Measurements from ENCODE around the gene AMH. TPM values are rescaled to one million over a fixed set of nuclear protein-coding genes. Genes with fewer than 3 reads are reported as not detected.

Gene AMH
- total and polyA plus RNA-seq, 4 experiments from 2014 or later: 7.5 to 12.7 TPM; not detected in 2

- POLR2A ChIA-PET (ENCODE audit: partially characterized antibody): interaction anchor here (0.6 to 10.5 kb wide), 17 partner anchors 19 to 993 kb away, joined by 3 to 325 read pairs (median 4); partner anchors contain the start of genes AMH, AP3D1, GADD45B and JSRP1
- peak; percentile 98 to 100 (median 99) for DNase-seq
- Histone ChIP-seq H3K4me1 (ENCODE audit: insufficient read depth, low read length) (peaks cover 62% of the 10 kb centered on the region), H3K27ac (ENCODE audit: low read depth, low read length) (peak within 1 kb of the TSS; percentile 98), H3K36me3 (ENCODE audit: insufficient read depth, low read length) (peaks cover 6% of the 10 kb centered on the region), H3K9me3 (ENCODE audit: control insufficient read depth in 1 of 2, low read length in 2 of 2) (no peaks in the 10 kb centered on the region), H3K27me3 (ENCODE audit: insufficient read depth, low read length) (no peaks in the 10 kb centered on the region), H3K4me3 (ENCODE audit: low read length in 2 of 2) (peak within 1 kb of the TSS; percentile 38 to 88)
- CTCF ChIA-PET (ENCODE audit: partially characterized antibody): interaction anchor here (0.6 to 4.8 kb wide), 16 partner anchors 13 to 401 kb away, joined by 3 to 75 read pairs (median 5); partner anchors contain the start of genes AMH and AP3D1
- H3K4me1 Mint-ChIP-seq: peaks cover 39 to 67% (median 54%) of the 10 kb centered on the region in 4 donors
- intact Hi-C loops (cut with micrococcal nuclease): loop anchor here (1.0 to 5.0 kb wide), 11 partner anchors 17 to 241 kb away; partner anchors contain the start of genes AP3D1, GADD45B, IZUMO4 and LSM7
- H3K27ac Mint-ChIP-seq: peak within 1 kb of the TSS; percentile 97 to 100 (median 99)
- H3K9me3 Mint-ChIP-seq: peaks cover 0 to 5% (median 0%) of the 10 kb centered on the region in 8 donors
- H3K36me3 Mint-ChIP-seq: peaks cover 5 to 42% of the 10 kb centered on the region in 2 donors
- H3K4me3 Mint-ChIP-seq: peak within 1 kb of the TSS; percentile 95 to 100 (median 98)
- H3K27me3 Mint-ChIP-seq: peaks cover 2 to 5% of the 10 kb centered on the region in 2 donors
These were observed 12.6 kb upstream of the AMH start, which contains the start of the genes PLEKHJ1 and SF3A2 for GRCh38 chr19:2236314-2237050. TSS of gene PLEKHJ1 (minus strand) at chr19:2236329. CDS start at chr19:2236248, 81 bp downstream. TSS of gene SF3A2 (plus strand) at chr19:2236824. CDS start at chr19:2243419, 6,595 bp downstream.

- DNase-seq: no peak
- Mint-ChIP-seq H3K36me3 (peaks cover 5 to 44% of the 10 kb centered on the region in 2 donors), H3K27me3 (peaks cover 2 to 5% of the 10 kb centered on the region in 2 donors), H3K27ac (peak overlapping the region; percentile 84 to 99 (median 97)), H3K4me3 (peak overlapping the region; percentile 86 to 100 (median 98)), H3K4me1 (peaks cover 39 to 74% (median 59%) of the 10 kb centered on the region in 4 donors), H3K9me3 (peaks cover 0 to 5% (median 0%) of the 10 kb centered on the region in 8 donors)
- Histone ChIP-seq H3K27me3 (ENCODE audit: insufficient read depth, low read length) (no peaks in the 10 kb centered on the region), H3K36me3 (ENCODE audit: insufficient read depth, low read length) (peaks cover 6% of the 10 kb centered on the region), H3K9me3 (ENCODE audit: control insufficient read depth in 1 of 2, low read length in 2 of 2) (no peaks in the 10 kb centered on the region), H3K27ac (ENCODE audit: low read depth, low read length) (peak overlapping the region; percentile 98), H3K4me1 (ENCODE audit: insufficient read depth, low read length) (peaks cover 69% of the 10 kb centered on the region), H3K4me3 (ENCODE audit: low read length in 2 of 2) (peak overlapping the region; percentile 38 to 88)
- ChIA-PET POLR2A (ENCODE audit: partially characterized antibody) (interaction anchor here (0.9 to 10.5 kb wide), 6 partner anchors 19 to 381 kb away, joined by 3 to 325 read pairs (median 8); partner anchors contain the start of genes AMH, AP3D1, JSRP1 and TIMM13), CTCF (ENCODE audit: partially characterized antibody) (interaction anchor here (1.2 to 4.8 kb wide), 8 partner anchors 16 to 383 kb away, joined by 3 to 75 read pairs (median 8); no protein-coding TSS in a partner anchor)
- intact Hi-C loops (cut with micrococcal nuclease): loop anchor here (5.0 kb wide), 1 partner anchor 240 kb away; the partner anchor contains the start of gene GADD45B
These were observed 11.9 kb upstream of the AMH start for GRCh38 chr19:2237051-2237868.

- peaks cover 0 to 5% (median 0%) of the 10 kb centered on the region in 8 donors for H3K9me3 Mint-ChIP-seq
- H3K4me3 Mint-ChIP-seq: peak overlapping the region; percentile 86 to 100 (median 98)
- peaks cover 8% of the 10 kb centered on the region for H3K36me3 ChIP-seq (ENCODE audit: insufficient read depth, low read length)
- CTCF ChIA-PET (ENCODE audit: partially characterized antibody): interaction anchor here (0.6 to 4.8 kb wide), 9 partner anchors 16 to 383 kb away, joined by 3 to 75 read pairs (median 5); no protein-coding TSS in a partner anchor
- H3K27ac ChIP-seq (ENCODE audit: low read depth, low read length): peak overlapping the region; percentile 98
- peaks cover 2 to 5% of the 10 kb centered on the region in 2 donors for H3K27me3 Mint-ChIP-seq
- no peak for DNase-seq
- H3K9me3 ChIP-seq (ENCODE audit: control insufficient read depth in 1 of 2, low read length in 2 of 2): no peaks in the 10 kb centered on the region
- POLR2A ChIA-PET (ENCODE audit: partially characterized antibody): interaction anchor here (0.9 to 10.5 kb wide), 6 partner anchors 18 to 381 kb away, joined by 3 to 325 read pairs (median 8); partner anchors contain the start of genes AMH, AP3D1, JSRP1 and TIMM13
- H3K4me1 ChIP-seq (ENCODE audit: insufficient read depth, low read length): peaks cover 75% of the 10 kb centered on the region
- H3K4me1 Mint-ChIP-seq: peaks cover 44 to 80% (median 64%) of the 10 kb centered on the region in 4 donors
- H3K36me3 Mint-ChIP-seq: peaks cover 11 to 49% of the 10 kb centered on the region in 2 donors
- peak overlapping the region; percentile 84 to 99 (median 97) for H3K27ac Mint-ChIP-seq
- intact Hi-C loops (cut with micrococcal nuclease): loop anchor here (5.0 kb wide), 1 partner anchor 239 kb away; the partner anchor contains the start of gene GADD45B
- peak overlapping the region; percentile 38 to 88 for H3K4me3 ChIP-seq (ENCODE audit: low read length in 2 of 2)
- H3K27me3 ChIP-seq (ENCODE audit: insufficient read depth, low read length): no peaks in the 10 kb centered on the region
These were observed 11.3 kb upstream of the AMH start for GRCh38 chr19:2237869-2238153.

- CTCF ChIA-PET (ENCODE audit: partially characterized antibody): interaction anchor here (0.6 to 4.8 kb wide), 13 partner anchors 10 to 342 kb away, joined by 3 to 75 read pairs (median 4); partner anchors contain the start of genes AMH and AP3D1
These were observed 9.9 kb upstream of the AMH start for GRCh38 chr19:2239173-2239572.

GRCh38 chr19:2239771-2240770 lies 9.1 kb upstream of the AMH start:
- ChIA-PET CTCF (ENCODE audit: partially characterized antibody) (interaction anchor here (0.6 to 4.8 kb wide), 13 partner anchors 9 to 343 kb away, joined by 3 to 75 read pairs (median 4); partner anchors contain the start of genes AMH and AP3D1), POLR2A (ENCODE audit: partially characterized antibody) (interaction anchor here (1.1 to 10.5 kb wide), 11 partner anchors 16 to 238 kb away, joined by 3 to 325 read pairs (median 5); partner anchors contain the start of genes AMH, AP3D1, GADD45B and JSRP1)
- Mint-ChIP-seq H3K4me1 (peaks cover 40 to 76% (median 58%) of the 10 kb centered on the region in 4 donors), H3K9me3 (peaks cover 0 to 5% (median 0%) of the 10 kb centered on the region in 8 donors), H3K36me3 (peaks cover 16 to 49% of the 10 kb centered on the region in 2 donors), H3K27ac (peak overlapping the region; percentile 92 to 99 (median 97)), H3K4me3 (peak overlapping the region; percentile 86 to 100 (median 98)), H3K27me3 (peaks cover 2 to 5% of the 10 kb centered on the region in 2 donors)
- no peaks in the 10 kb centered on the region for H3K9me3 ChIP-seq (ENCODE audit: control insufficient read depth in 1 of 2, low read length in 2 of 2)
- H3K4me1 ChIP-seq (ENCODE audit: insufficient read depth, low read length): peaks cover 70% of the 10 kb centered on the region
- DNase-seq: peak; percentile 48 to 79 (median 56)
- H3K27me3 ChIP-seq (ENCODE audit: insufficient read depth, low read length): no peaks in the 10 kb centered on the region
- peak overlapping the region; percentile 98 for H3K27ac ChIP-seq (ENCODE audit: low read depth, low read length)
- peaks cover 25% of the 10 kb centered on the region for H3K36me3 ChIP-seq (ENCODE audit: insufficient read depth, low read length)
- intact Hi-C loops (cut with micrococcal nuclease): loop anchor here (5.0 kb wide), 1 partner anchor 237 kb away; the partner anchor contains the start of gene GADD45B
- peak overlapping the region; percentile 63 to 88 for H3K4me3 ChIP-seq (ENCODE audit: low read length in 2 of 2)

More at GRCh38 chr19:2239173-2239572, 9.9 kb upstream of the AMH start:
- intact Hi-C loops (cut with micrococcal nuclease): loop anchor here (5.0 kb wide), 1 partner anchor 238 kb away; the partner anchor contains the start of gene GADD45B
- H3K9me3 ChIP-seq (ENCODE audit: control insufficient read depth in 1 of 2, low read length in 2 of 2): no peaks in the 10 kb centered on the region
- H3K4me1 ChIP-seq (ENCODE audit: insufficient read depth, low read length): peaks cover 78% of the 10 kb centered on the region
- H3K9me3 Mint-ChIP-seq: peaks cover 0 to 5% (median 0%) of the 10 kb centered on the region in 8 donors
- H3K4me1 Mint-ChIP-seq: peaks cover 43 to 81% (median 64%) of the 10 kb centered on the region in 4 donors
- no peaks in the 10 kb centered on the region for H3K27me3 ChIP-seq (ENCODE audit: insufficient read depth, low read length)
- peak overlapping the region; percentile 84 to 99 (median 97) for H3K27ac Mint-ChIP-seq
- DNase-seq: no peak
- peaks cover 16% of the 10 kb centered on the region for H3K36me3 ChIP-seq (ENCODE audit: insufficient read depth, low read length)
- H3K4me3 Mint-ChIP-seq: peak overlapping the region; percentile 86 to 100 (median 98)
- peak overlapping the region; percentile 98 for H3K27ac ChIP-seq (ENCODE audit: low read depth, low read length)
- peaks cover 11 to 45% of the 10 kb centered on the region in 2 donors for H3K36me3 Mint-ChIP-seq
- POLR2A ChIA-PET (ENCODE audit: partially characterized antibody): interaction anchor here (1.0 to 10.5 kb wide), 12 partner anchors 17 to 239 kb away, joined by 3 to 325 read pairs (median 4); partner anchors contain the start of genes AMH, AP3D1, GADD45B and JSRP1
- peaks cover 2 to 5% of the 10 kb centered on the region in 2 donors for H3K27me3 Mint-ChIP-seq
- H3K4me3 ChIP-seq (ENCODE audit: low read length in 2 of 2): peak overlapping the region in 1 of 2 donors; percentile 88

All from CD4-positive, alpha-beta memory T cell (primary cell).